Suprapubic skin (tissue), 4 donors: ENCODE data around the gene AFMID.

Experiments
- EP300 ChIP-seq: sonication (generic); formaldehyde crosslinking; IDR thresholded peaks from one replicate; pipeline ENCODE4 v1.6.1; 2017; ENCODE audit warnings: antibody characterized with exemption
- POLR2A ChIP-seq, 2 donors: fragments of 450-650 bp; IDR thresholded peaks; one replicate each; pipeline ENCODE4 v1.6.1; 2017; ENCODE audit warnings: antibody characterized with exemption in 2 of 2, mild to moderate bottlenecking in 2 of 2, moderate library complexity in 2 of 2
- POLR2AphosphoS5 ChIP-seq, 3 donors: sonication (generic); formaldehyde crosslinking; IDR thresholded peaks; one replicate each; pipeline ENCODE4 v1.6.1; 2017; ENCODE audit warnings: antibody characterized with exemption in 3 of 3
- TF ChIP-seq, protein P1 (sequence below), 2 donors: fragments of 200-600 bp in 1 of 2; fragments of 450-650 bp in 1 of 2; sonication (generic) in 1 of 2; IDR thresholded peaks; one replicate each; pipeline ENCODE4 v1.5.1; 2016 to 2019; ENCODE audit warnings: antibody characterized with exemption in 2 of 2, mild to moderate bottlenecking in 1 of 2, moderate library complexity in 1 of 2

DNA sequence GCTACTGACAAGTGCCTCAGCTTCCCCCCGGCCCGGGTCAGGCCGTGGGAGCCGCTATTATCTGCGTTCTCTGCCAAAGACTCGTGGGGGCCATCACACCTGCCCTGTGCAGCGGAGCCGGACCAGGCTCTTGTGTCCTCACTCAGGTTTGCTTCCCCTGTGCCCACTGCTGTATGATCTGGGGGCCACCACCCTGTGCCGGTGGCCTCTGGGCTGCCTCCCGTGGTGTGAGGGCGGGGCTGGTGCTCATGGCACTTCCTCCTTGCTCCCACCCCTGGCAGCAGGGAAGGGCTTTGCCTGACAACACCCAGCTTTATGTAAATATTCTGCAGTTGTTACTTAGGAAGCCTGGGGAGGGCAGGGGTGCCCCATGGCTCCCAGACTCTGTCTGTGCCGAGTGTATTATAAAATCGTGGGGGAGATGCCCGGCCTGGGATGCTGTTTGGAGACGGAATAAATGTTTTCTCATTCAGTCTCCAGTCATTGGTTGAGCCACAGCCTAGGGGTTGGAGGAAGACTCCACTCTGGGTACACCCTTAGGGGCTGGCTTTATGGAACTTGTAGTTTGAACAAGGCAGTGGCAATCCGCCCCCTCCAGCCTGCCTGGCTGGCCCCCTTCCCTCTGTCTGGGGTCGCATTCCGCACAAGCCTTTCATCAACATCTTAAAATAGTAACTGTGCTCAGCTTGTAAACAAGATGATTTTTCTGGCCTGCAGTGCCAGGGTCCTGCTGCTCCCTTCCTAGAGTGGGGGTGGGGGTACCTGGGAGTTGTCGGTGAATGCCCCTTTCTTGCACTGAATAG, 14.7 kb upstream of the AFMID start:
- TF ChIP-seq, protein P1, sequence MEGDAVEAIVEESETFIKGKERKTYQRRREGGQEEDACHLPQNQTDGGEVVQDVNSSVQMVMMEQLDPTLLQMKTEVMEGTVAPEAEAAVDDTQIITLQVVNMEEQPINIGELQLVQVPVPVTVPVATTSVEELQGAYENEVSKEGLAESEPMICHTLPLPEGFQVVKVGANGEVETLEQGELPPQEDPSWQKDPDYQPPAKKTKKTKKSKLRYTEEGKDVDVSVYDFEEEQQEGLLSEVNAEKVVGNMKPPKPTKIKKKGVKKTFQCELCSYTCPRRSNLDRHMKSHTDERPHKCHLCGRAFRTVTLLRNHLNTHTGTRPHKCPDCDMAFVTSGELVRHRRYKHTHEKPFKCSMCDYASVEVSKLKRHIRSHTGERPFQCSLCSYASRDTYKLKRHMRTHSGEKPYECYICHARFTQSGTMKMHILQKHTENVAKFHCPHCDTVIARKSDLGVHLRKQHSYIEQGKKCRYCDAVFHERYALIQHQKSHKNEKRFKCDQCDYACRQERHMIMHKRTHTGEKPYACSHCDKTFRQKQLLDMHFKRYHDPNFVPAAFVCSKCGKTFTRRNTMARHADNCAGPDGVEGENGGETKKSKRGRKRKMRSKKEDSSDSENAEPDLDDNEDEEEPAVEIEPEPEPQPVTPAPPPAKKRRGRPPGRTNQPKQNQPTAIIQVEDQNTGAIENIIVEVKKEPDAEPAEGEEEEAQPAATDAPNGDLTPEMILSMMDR (IDR thresholded peaks at IDR 0.05) = no peak
- TF ChIP-seq POLR2A (IDR thresholded peaks at IDR 0.05) (no peak), POLR2AphosphoS5 (IDR thresholded peaks at IDR 0.05) (no peak), EP300 (no peak)
